HepG2 (cell line): ENCODE measurements around the gene SLC25A25. TPM values are rescaled to one million over a fixed set of nuclear protein-coding genes. Genes with fewer than 3 reads are reported as not detected.

ENCODE experiments used
- ATAC-seq: fragments of 200-7000 bp; cut with Tn5 transposase; 3 replicates; pipeline ENCODE4 v1.9.1; 2020; ENCODE audit warnings: mild to moderate bottlenecking, moderate library complexity
- BruUV-seq: library from RNA; stranded (reverse); fragments of 400-500 nt; replicated peaks from 2 replicates; lab custom pipeline; 2021; lab: Mats Ljungman, UMichigan
- CTCF ChIA-PET: fragments of 300-600 bp; formaldehyde crosslinking; extraction: SDS; loops from one replicate; lab custom pipeline; 2021; ENCODE audit warnings: low total read pairs, inconsistent platforms, low intra/inter-chr PET ratio; lab: Yijun Ruan, JAX
- POLR2A ChIA-PET: fragments of 350-600 bp; sonication (Branson Sonifier 250); formaldehyde crosslinking; loops from one replicate; lab custom pipeline; 2020; ENCODE audit warnings: antibody characterized with exemption, inconsistent platforms; lab: Yijun Ruan, JAX
- DNase-seq: peaks from one replicate; pipeline ENCODE4 v3.0.0-alpha.2; 2015; ENCODE audit warnings: low spot score
- FAIRE-seq: peaks from 3 replicates; lab custom pipeline; 2011; peaks lifted over from hg19 to GRCh38; lab: Jason Lieb, UNC
- H2AFZ ChIP-seq: one replicate; pipeline ENCODE4 v1.6.1; 2011; ENCODE audit warnings: low read length, inconsistent platforms
- H3K27ac ChIP-seq: fragments of 300-600 bp; 3 replicates; pipeline ENCODE4 v1.8.0; 2011; ENCODE audit warnings: mixed run types, mild to moderate bottlenecking, mixed read lengths, low read length, inconsistent platforms; ENCODE audit not compliant: insufficient read depth; ENCODE audit errors: extremely low read length
- H3K27me3 ChIP-seq, 2 experiments: fragments of 200-600 bp in 1 of 2; 2 replicates in 1 of 2; 3 replicates in 1 of 2; pipeline versions ENCODE4 v1.6.0 to v1.8.0; 2011; ENCODE audit warnings: low read length in 2 of 2, mild to moderate bottlenecking in 2 of 2, moderate library complexity in 2 of 2, inconsistent platforms in 1 of 2; ENCODE audit not compliant: insufficient read depth in 2 of 2, control insufficient read depth in 1 of 2
- H3K36me3 ChIP-seq, 2 experiments: fragments of 200-600 bp in 1 of 2; replicated peaks in 1 of 2; 2 replicates in 1 of 2; 3 replicates in 1 of 2; pipeline versions ENCODE4 v1.5.1 to v1.8.0; 2011; ENCODE audit warnings: low read length in 2 of 2, inconsistent platforms in 1 of 2; ENCODE audit not compliant: insufficient read depth in 2 of 2, control insufficient read depth in 1 of 2
- H3K4me1 ChIP-seq: 2 replicates; pipeline ENCODE4 v1.5.1; 2012; ENCODE audit warnings: low read length, inconsistent platforms; ENCODE audit not compliant: insufficient read depth
- H3K4me2 ChIP-seq: 2 replicates; pipeline ENCODE4 v1.6.0; 2011; ENCODE audit warnings: low read depth, low read length, inconsistent platforms
- H3K4me3 ChIP-seq, 3 experiments: fragments of 200-600 bp in 1 of 3; sonication (generic), shearing (Covaris generic) in 1 of 3; replicated peaks in 1 of 3; 2 replicates each; pipeline ENCODE4 v1.5.1; 2011 to 2016; ENCODE audit warnings: low read length in 3 of 3, inconsistent platforms in 2 of 3, low read depth in 2 of 3, mild to moderate bottlenecking in 2 of 3, control low read depth in 1 of 3, mixed read lengths in 1 of 3; ENCODE audit not compliant: insufficient read depth in 1 of 3
- H3K79me2 ChIP-seq: one replicate; pipeline ENCODE4 v1.6.1; 2011; ENCODE audit warnings: low read length, inconsistent platforms; ENCODE audit not compliant: insufficient read depth
- H3K9ac ChIP-seq: 2 replicates; pipeline ENCODE4 v1.6.0; 2011; ENCODE audit warnings: mild to moderate bottlenecking, low read depth, low read length, inconsistent platforms; ENCODE audit not compliant: insufficient read depth
- H3K9me3 ChIP-seq: 2 replicates; pipeline ENCODE4 v1.5.1; 2012; ENCODE audit warnings: mild to moderate bottlenecking, low read length
- H4K20me1 ChIP-seq: 2 replicates; pipeline ENCODE4 v1.6.0; 2011; ENCODE audit warnings: inconsistent platforms, mild to moderate bottlenecking, low read length, moderate library complexity; ENCODE audit not compliant: insufficient read depth
- GLI4 ChIP-seq: sonication (generic); formaldehyde crosslinking; IDR thresholded peaks from 2 replicates; pipeline ENCODE4 v1.5.1; 2020; ENCODE audit warnings: missing genetic modification reagents, mild to moderate bottlenecking, moderate library complexity, borderline replicate concordance
- KMT2B ChIP-seq: IDR thresholded peaks from 2 replicates; pipeline ENCODE4 v1.6.1; 2016; ENCODE audit warnings: missing genetic modification reagents, missing compliant biosample characterization
- MEIS1 ChIP-seq: sonication (generic); formaldehyde crosslinking; IDR thresholded peaks from 2 replicates; pipeline ENCODE4 v1.9.0; 2021; ENCODE audit warnings: mild to moderate bottlenecking, missing genetic modification reagents, moderate library complexity, borderline replicate concordance
- POGZ ChIP-seq: sonication (generic); formaldehyde crosslinking; IDR thresholded peaks from 2 replicates; pipeline ENCODE4 v1.4.0; 2020; ENCODE audit warnings: mild to moderate bottlenecking, missing genetic modification reagents
- POLR2G ChIP-seq: fragments of 200-400 bp; formaldehyde crosslinking; IDR thresholded peaks from 2 replicates; pipeline ENCODE4 v1.6.1; 2018; ENCODE audit warnings: mild to moderate bottlenecking, low read depth, low read length, moderate library complexity
- SATB2 ChIP-seq: sonication (generic); formaldehyde crosslinking; IDR thresholded peaks from 2 replicates; pipeline ENCODE4 v1.5.0; 2020; ENCODE audit warnings: missing genetic modification reagents
- ZNF33A ChIP-seq: sonication (generic); formaldehyde crosslinking; IDR thresholded peaks from 2 replicates; pipeline ENCODE4 v1.5.1; 2020; ENCODE audit warnings: missing genetic modification reagents, mild to moderate bottlenecking, moderate library complexity, borderline replicate concordance
- ZNF674 ChIP-seq: sonication (generic); formaldehyde crosslinking; IDR thresholded peaks from 2 replicates; pipeline ENCODE4 v1.5.0; 2020; ENCODE audit warnings: low read depth, mild to moderate bottlenecking, missing genetic modification reagents
- ZNF775 ChIP-seq: sonication (generic); formaldehyde crosslinking; IDR thresholded peaks from 2 replicates; pipeline ENCODE4 v1.4.0; 2020; ENCODE audit warnings: missing genetic modification reagents, mild to moderate bottlenecking, moderate library complexity, borderline replicate concordance
- ZNF850 ChIP-seq: sonication (generic); formaldehyde crosslinking; conservative IDR thresholded peaks from 2 replicates; pipeline ENCODE4 v1.9.0; 2021; ENCODE audit warnings: mild to moderate bottlenecking, missing genetic modification reagents
- WGBS: methylation state at CpG from one replicate; pipeline ENCODE4 v1.1.6; 2017; ENCODE audit warnings: low lambda C conversion rate; 5-methylcytosine and 5-hydroxymethylcytosine counted together
- in situ Hi-C: cut with HindIII; loops from 2 replicates; pipeline ENCODE4 v1.10.0; 2017; ENCODE audit warnings: low pct_unique_long_range_greater_than_20kb; ENCODE audit not compliant: extremely low pct_ligation_motif_present
- intact Hi-C: fragments of 100-400 bp; cut with micrococcal nuclease; formaldehyde crosslinking; loops from one replicate; pipeline ENCODE4 v1.10.0; 2022; ENCODE audit not compliant: unreplicated experiment
- polyA plus RNA-seq, 8 experiments: library from polyadenylated mRNA; depleted of rRNA in 3 of 8; stranded (reverse) in 7 of 8; unstranded in 1 of 8; fragments of >200 nt; fragmentation: Illumina TruSeq in 4 of 8; extraction: Trizol in 4 of 8; gene quantifications; 2 replicates each; pipeline versions ENCODE4 v1.2.1 to v1.2.3, GENCODE V29; 2011 to 2016; ENCODE audit warnings: low read depth in 4 of 8, missing spikeins in 1 of 8, mixed read lengths in 1 of 8; ENCODE audit not compliant: insufficient read depth in 1 of 8
- total RNA-seq, 5 experiments: library from RNA; depleted of rRNA; stranded (reverse); fragments of >200 nt; fragmentation: Illumina TruSeq; extraction: Trizol; gene quantifications; 2 replicates each; pipeline ENCODE4 v1.2.3, GENCODE V29; 2016; ENCODE audit warnings: low read depth in 1 of 5
- TF ChIP-seq, protein P1 (sequence below): sonication (generic); formaldehyde crosslinking; IDR thresholded peaks from 2 replicates; pipeline ENCODE4 v1.4.0; 2020; ENCODE audit warnings: low read depth, mild to moderate bottlenecking, missing genetic modification reagents
- TF ChIP-seq, protein P2 (sequence below): sonication (generic); formaldehyde crosslinking; IDR thresholded peaks from 2 replicates; pipeline ENCODE4 v1.8.0; 2022; ENCODE audit warnings: missing genetic modification reagents, mild to moderate bottlenecking, moderate library complexity, borderline replicate concordance
- TF ChIP-seq, protein P3 (sequence below): IDR thresholded peaks from 2 replicates; pipeline ENCODE4 v1.6.1; 2016; ENCODE audit warnings: missing genetic modification reagents, missing compliant biosample characterization
- TF ChIP-seq, protein P4 (sequence below): IDR thresholded peaks from 2 replicates; pipeline ENCODE4 v1.6.1; 2012; ENCODE audit warnings: low read depth, low read length, improper control_type of control experiment

SLC25A25 gene
- total and polyA plus RNA-seq, 2 of the 13 experiments (the other 11 are each of a cell fraction or from before 2014, with no cell fraction given), result 10.5 to 24.8 TPM

DNA sequence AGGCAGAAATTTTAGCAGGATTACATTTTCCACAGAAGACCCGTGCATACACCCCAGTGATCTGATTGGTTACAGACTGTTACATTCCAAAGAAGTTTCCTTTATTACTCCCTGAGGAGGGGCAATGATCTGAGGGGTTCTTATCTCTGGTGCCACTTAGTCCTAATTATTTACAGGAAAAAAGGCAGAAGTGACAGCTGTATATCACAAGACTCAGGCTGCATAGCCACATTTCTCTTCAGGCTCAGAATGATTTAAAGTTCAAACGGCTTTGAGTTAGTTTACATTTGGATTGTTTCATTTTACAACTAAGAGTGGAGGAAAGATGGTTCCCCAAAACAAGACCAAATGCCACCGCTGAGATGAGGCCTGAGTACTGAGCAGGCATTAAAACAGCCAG is 18.2 kb upstream of the SLC25A25 start (continued):
- TF ChIP-seq, protein P1, sequence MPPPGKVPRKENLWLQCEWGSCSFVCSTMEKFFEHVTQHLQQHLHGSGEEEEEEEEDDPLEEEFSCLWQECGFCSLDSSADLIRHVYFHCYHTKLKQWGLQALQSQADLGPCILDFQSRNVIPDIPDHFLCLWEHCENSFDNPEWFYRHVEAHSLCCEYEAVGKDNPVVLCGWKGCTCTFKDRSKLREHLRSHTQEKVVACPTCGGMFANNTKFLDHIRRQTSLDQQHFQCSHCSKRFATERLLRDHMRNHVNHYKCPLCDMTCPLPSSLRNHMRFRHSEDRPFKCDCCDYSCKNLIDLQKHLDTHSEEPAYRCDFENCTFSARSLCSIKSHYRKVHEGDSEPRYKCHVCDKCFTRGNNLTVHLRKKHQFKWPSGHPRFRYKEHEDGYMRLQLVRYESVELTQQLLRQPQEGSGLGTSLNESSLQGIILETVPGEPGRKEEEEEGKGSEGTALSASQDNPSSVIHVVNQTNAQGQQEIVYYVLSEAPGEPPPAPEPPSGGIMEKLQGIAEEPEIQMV (CRISPR knock-in tag), result no peak
- TF ChIP-seq POGZ (CRISPR knock-in tag), result no peak

DNA sequence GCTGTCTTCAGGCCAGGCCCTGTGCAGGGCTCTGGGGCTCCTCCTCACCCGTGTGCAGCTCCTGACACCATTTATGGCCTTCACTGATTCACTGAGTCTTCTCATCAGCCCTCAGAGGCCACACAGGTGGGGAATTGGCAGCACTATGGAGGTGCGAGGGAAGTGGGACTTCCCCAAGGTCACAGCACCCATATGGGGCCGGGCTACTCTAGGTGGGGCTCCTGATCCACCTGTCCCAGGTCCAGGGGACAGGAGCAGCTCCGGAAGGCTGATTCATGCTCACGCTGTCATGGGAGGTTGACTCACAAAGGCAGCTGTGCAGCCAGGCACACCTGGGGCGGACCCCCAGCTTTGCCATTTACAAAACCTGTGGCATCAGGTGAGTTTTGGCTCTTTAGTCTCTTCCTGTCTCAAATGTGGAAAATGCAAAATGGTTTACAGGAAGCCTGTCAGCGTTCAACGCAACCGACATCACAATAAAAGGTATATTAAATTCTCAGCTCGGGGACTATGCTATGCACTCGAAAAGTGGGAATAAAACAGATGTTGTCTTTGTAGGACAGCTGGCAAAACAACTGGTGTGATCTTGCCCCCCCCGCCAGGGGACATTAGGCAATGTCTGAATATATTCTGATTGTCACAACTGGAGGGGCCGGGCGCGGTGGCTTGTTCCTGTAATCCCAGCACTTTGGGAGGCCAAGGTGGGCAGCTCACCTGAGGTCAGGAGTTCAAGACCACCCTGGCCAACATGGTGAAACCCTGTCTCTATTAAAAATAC is 15.9 kb upstream of the SLC25A25 start:
- no peaks in the 10 kb centered on the region for H3K9me3 ChIP-seq
- H3K79me2 ChIP-seq, result no peaks in the 10 kb centered on the region
- DNase-seq, result no peak
- H4K20me1 ChIP-seq, result no peaks in the 10 kb centered on the region
- peak overlapping the region; percentile 33 to 59 (median 50); a peak in 5 of 6 replicates for H3K4me3 ChIP-seq
- peak overlapping the region; percentile 76 for H3K4me2 ChIP-seq
- H3K36me3 ChIP-seq, result no peaks in the 10 kb centered on the region
- CTCF ChIA-PET, result no interaction called here
- ATAC-seq, result peak; percentile 48
- FAIRE-seq, result no peak
- H3K9ac ChIP-seq, result peak overlapping the region; percentile 9
- 29% methylated on average over 11 of the region's 15 CpGs for WGBS
- no peaks in the 10 kb centered on the region; a peak in 1 of 5 replicates for H3K27me3 ChIP-seq
- in situ Hi-C loops (no loop called here), intact Hi-C loops (no loop called here)
- H3K4me1 ChIP-seq, result peaks cover 83% of the 10 kb centered on the region
- no peak overlapping the region for H3K27ac ChIP-seq
- no peak overlapping the region for H2AFZ ChIP-seq
- BruUV-seq, result no TSS peak
- POLR2A ChIA-PET, result interaction anchor here (0.8 to 3.0 kb wide), 5 partner anchors 16 to 101 kb away, joined by 4 to 29 read pairs (median 6); partner anchors contain the start of genes NAIF1 and SLC25A25
- TF ChIP-seq ZNF33A (CRISPR knock-in tag) (peak; percentile 66; the same call in 1 of the 2 replicates), POLR2G (no peak), GLI4 (CRISPR knock-in tag) (no peak), ZNF775 (CRISPR knock-in tag) (no peak), SATB2 (no peak), MEIS1 (CRISPR knock-in tag) (peak; percentile 57; the same call in 1 of the 2 replicates), ZNF674 (no peak), KMT2B (no peak), ZNF850 (CRISPR knock-in tag) (0 out of 2 replicates have a peak, but pooled peaks have one; percentile 36)
- TF ChIP-seq, protein P2, sequence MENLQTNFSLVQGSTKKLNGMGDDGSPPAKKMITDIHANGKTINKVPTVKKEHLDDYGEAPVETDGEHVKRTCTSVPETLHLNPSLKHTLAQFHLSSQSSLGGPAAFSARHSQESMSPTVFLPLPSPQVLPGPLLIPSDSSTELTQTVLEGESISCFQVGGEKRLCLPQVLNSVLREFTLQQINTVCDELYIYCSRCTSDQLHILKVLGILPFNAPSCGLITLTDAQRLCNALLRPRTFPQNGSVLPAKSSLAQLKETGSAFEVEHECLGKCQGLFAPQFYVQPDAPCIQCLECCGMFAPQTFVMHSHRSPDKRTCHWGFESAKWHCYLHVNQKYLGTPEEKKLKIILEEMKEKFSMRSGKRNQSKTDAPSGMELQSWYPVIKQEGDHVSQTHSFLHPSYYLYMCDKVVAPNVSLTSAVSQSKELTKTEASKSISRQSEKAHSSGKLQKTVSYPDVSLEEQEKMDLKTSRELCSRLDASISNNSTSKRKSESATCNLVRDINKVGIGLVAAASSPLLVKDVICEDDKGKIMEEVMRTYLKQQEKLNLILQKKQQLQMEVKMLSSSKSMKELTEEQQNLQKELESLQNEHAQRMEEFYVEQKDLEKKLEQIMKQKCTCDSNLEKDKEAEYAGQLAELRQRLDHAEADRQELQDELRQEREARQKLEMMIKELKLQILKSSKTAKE (CRISPR knock-in tag), result no peak
- TF ChIP-seq, protein P3, sequence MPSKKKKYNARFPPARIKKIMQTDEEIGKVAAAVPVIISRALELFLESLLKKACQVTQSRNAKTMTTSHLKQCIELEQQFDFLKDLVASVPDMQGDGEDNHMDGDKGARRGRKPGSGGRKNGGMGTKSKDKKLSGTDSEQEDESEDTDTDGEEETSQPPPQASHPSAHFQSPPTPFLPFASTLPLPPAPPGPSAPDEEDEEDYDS (CRISPR knock-in tag), result 0 out of 2 replicates have a peak, but pooled peaks have one; percentile 12
- TF ChIP-seq, protein P4, sequence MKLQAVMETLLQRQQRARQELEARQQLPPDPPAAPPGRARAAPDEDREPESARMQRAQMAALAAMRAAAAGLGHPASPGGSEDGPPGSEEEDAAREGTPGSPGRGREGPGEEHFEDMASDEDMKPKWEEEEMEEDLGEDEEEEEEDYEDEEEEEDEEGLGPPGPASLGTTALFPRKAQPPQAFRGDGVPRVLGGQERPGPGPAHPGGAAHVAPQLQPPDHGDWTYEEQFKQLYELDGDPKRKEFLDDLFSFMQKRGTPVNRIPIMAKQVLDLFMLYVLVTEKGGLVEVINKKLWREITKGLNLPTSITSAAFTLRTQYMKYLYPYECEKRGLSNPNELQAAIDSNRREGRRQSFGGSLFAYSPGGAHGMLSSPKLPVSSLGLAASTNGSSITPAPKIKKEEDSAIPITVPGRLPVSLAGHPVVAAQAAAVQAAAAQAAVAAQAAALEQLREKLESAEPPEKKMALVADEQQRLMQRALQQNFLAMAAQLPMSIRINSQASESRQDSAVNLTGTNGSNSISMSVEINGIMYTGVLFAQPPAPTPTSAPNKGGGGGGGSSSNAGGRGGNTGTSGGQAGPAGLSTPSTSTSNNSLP, result no peak
